H9 (cell line): ENCODE measurements around the gene FLNA. TPM values are rescaled to one million over a fixed set of nuclear protein-coding genes. Genes with fewer than 3 reads are reported as not detected.

ENCODE experiments used
- DNase-seq: peaks from one replicate; pipeline ENCODE4 v3.0.0-alpha.2; 2017
- H2AFZ ChIP-seq: one replicate; pipeline ENCODE4 v1.6.1; 2013; ENCODE audit warnings: mild to moderate bottlenecking, low read length, control low read depth, moderate library complexity
- H2AK5ac ChIP-seq: 2 replicates; pipeline ENCODE4 v1.6.1; 2013; ENCODE audit warnings: low read length, control low read depth, mixed read lengths; ENCODE audit not compliant: insufficient read length
- H2BK120ac ChIP-seq: one replicate; pipeline ENCODE4 v1.6.1; 2013; ENCODE audit warnings: low read depth, mild to moderate bottlenecking, low read length, control low read depth, inconsistent platforms; ENCODE audit not compliant: poor library complexity, severe bottlenecking
- H2BK12ac ChIP-seq: 2 replicates; pipeline ENCODE4 v1.6.1; 2013; ENCODE audit warnings: low read length, control low read depth, mixed read lengths, low read depth; ENCODE audit not compliant: insufficient read length
- H2BK15ac ChIP-seq: 2 replicates; pipeline ENCODE4 v1.6.1; 2013; ENCODE audit warnings: low read depth, low read length, control low read depth
- H2BK20ac ChIP-seq: one replicate; pipeline ENCODE4 v1.6.1; 2013; ENCODE audit warnings: low read depth, mild to moderate bottlenecking, low read length, control low read depth, inconsistent platforms; ENCODE audit not compliant: poor library complexity, severe bottlenecking
- H2BK5ac ChIP-seq: 2 replicates; pipeline ENCODE4 v1.6.1; 2013; ENCODE audit warnings: low read length, control low read depth, mixed read lengths; ENCODE audit not compliant: insufficient read length
- H3K14ac ChIP-seq: 2 replicates; pipeline ENCODE4 v1.6.1; 2013; ENCODE audit warnings: low read length, control low read depth; ENCODE audit not compliant: insufficient read depth
- H3K18ac ChIP-seq: 2 replicates; pipeline ENCODE4 v1.6.1; 2013; ENCODE audit warnings: low read depth, mild to moderate bottlenecking, mixed read lengths, low read length, control low read depth; ENCODE audit not compliant: insufficient read length
- H3K23ac ChIP-seq: 2 replicates; pipeline ENCODE4 v1.6.1; 2013; ENCODE audit warnings: low read length, control low read depth, mixed read lengths, low read depth; ENCODE audit not compliant: insufficient read length
- H3K23me2 ChIP-seq: 2 replicates; pipeline ENCODE4 v1.6.1; 2013; ENCODE audit warnings: low read depth, mild to moderate bottlenecking, mixed read lengths, low read length, control low read depth; ENCODE audit not compliant: insufficient read length, poor library complexity, severe bottlenecking
- H3K27ac ChIP-seq: 2 replicates; pipeline ENCODE4 v1.5.1; 2013; ENCODE audit warnings: low read length, control low read depth, mixed read lengths, low read depth; ENCODE audit not compliant: insufficient read length
- H3K27me3 ChIP-seq: 2 replicates; pipeline ENCODE4 v1.6.1; 2013; ENCODE audit warnings: low read length, control low read depth, inconsistent platforms; ENCODE audit not compliant: insufficient read depth
- H3K4ac ChIP-seq: 2 replicates; pipeline ENCODE4 v1.6.1; 2013; ENCODE audit warnings: low read depth, mild to moderate bottlenecking, control low read depth, inconsistent platforms, low read length, moderate library complexity
- H3K4me1 ChIP-seq: 2 replicates; pipeline ENCODE4 v1.6.1; 2013; ENCODE audit warnings: low read length, control low read depth, inconsistent platforms; ENCODE audit not compliant: insufficient read depth
- H3K4me2 ChIP-seq: 2 replicates; pipeline ENCODE4 v1.6.1; 2013; ENCODE audit warnings: low read length, control low read depth, mixed read lengths; ENCODE audit not compliant: insufficient read length, insufficient read depth
- H3K56ac ChIP-seq: 2 replicates; pipeline ENCODE4 v1.6.1; 2013; ENCODE audit warnings: low read depth, mild to moderate bottlenecking, mixed read lengths, low read length, control low read depth; ENCODE audit not compliant: insufficient read length
- H3K79me1 ChIP-seq: 2 replicates; pipeline ENCODE4 v1.6.1; 2013; ENCODE audit warnings: low read depth, mild to moderate bottlenecking, moderate library complexity, low read length, control low read depth, inconsistent platforms; ENCODE audit not compliant: insufficient read depth, poor library complexity, severe bottlenecking
- H3K79me2 ChIP-seq: 2 replicates; pipeline ENCODE4 v1.6.1; 2013; ENCODE audit warnings: low read length, control low read depth, inconsistent platforms; ENCODE audit not compliant: insufficient read depth
- H3K9ac ChIP-seq: 2 replicates; pipeline ENCODE4 v1.6.1; 2013; ENCODE audit warnings: low read length, control low read depth, mixed read lengths; ENCODE audit not compliant: insufficient read length; ENCODE audit errors: extremely low read depth
- H3K9me3 ChIP-seq: one replicate; pipeline ENCODE4 v1.6.1; 2013; ENCODE audit warnings: low read depth, low read length, inconsistent platforms; ENCODE audit not compliant: control insufficient read depth
- H3T11ph ChIP-seq: one replicate; pipeline ENCODE4 v1.6.1; 2013; ENCODE audit warnings: mild to moderate bottlenecking, low read length, control low read depth, inconsistent platforms
- H4K20me1 ChIP-seq: one replicate; pipeline ENCODE4 v1.6.1; 2013; ENCODE audit not compliant: control insufficient read depth, insufficient read length, insufficient read depth
- H4K5ac ChIP-seq: 2 replicates; pipeline ENCODE4 v1.6.1; 2013; ENCODE audit warnings: low read depth, mild to moderate bottlenecking, mixed read lengths, low read length, control low read depth; ENCODE audit not compliant: insufficient read length
- H4K8ac ChIP-seq: replicated peaks from 2 replicates; pipeline ENCODE4 v1.6.1; 2013; ENCODE audit warnings: low read length, control low read depth, mixed read lengths, low read depth; ENCODE audit not compliant: insufficient read length
- H4K91ac ChIP-seq: 2 replicates; pipeline ENCODE4 v1.6.1; 2013; ENCODE audit warnings: low read depth, mild to moderate bottlenecking, moderate library complexity, mixed read lengths, low read length, control low read depth; ENCODE audit not compliant: insufficient read length
- H3K27ac Mint-ChIP-seq, 3 experiments: 2 replicates in 2 of 3; 3 replicates in 1 of 3; pipeline ENCODE4 v1.8.0; 2020 to 2021; ENCODE audit warnings: mixed read lengths in 3 of 3, mild to moderate bottlenecking in 1 of 3, moderate library complexity in 1 of 3
- H3K27me3 Mint-ChIP-seq: 2 replicates; pipeline ENCODE4 v1.8.0; 2021; ENCODE audit warnings: low read depth, mild to moderate bottlenecking, moderate library complexity, mixed read lengths
- H3K36me3 Mint-ChIP-seq, 3 experiments: 2 replicates in 2 of 3; 3 replicates in 1 of 3; pipeline ENCODE4 v1.8.0; 2020 to 2021; ENCODE audit warnings: low read depth in 3 of 3, mixed read lengths in 3 of 3; ENCODE audit not compliant: insufficient read depth in 1 of 3
- H3K4me1 Mint-ChIP-seq, 2 experiments: 2 replicates each; pipeline ENCODE4 v1.8.0; 2020; ENCODE audit warnings: mixed read lengths in 2 of 2
- H3K4me3 Mint-ChIP-seq, 2 experiments: 2 replicates in 1 of 2; 3 replicates in 1 of 2; pipeline ENCODE4 v1.8.0; 2020 to 2021; ENCODE audit warnings: mild to moderate bottlenecking in 2 of 2, mixed read lengths in 2 of 2, moderate library complexity in 1 of 2
- H3K9me3 Mint-ChIP-seq, 2 experiments: 2 replicates in 1 of 2; 3 replicates in 1 of 2; pipeline ENCODE4 v1.8.0; 2020; ENCODE audit warnings: mild to moderate bottlenecking in 2 of 2, mixed read lengths in 2 of 2, moderate library complexity in 1 of 2
- WGBS: extraction: QIAGEN DNeasy Blood & Tissue Kit; methylation state at CpG from one replicate; pipeline ENCODE4 v1.1.7; 2013; ENCODE audit warnings: missing lambda C conversion rate, low lambda C conversion rate, mixed read lengths; ENCODE audit not compliant: insufficient read length; ENCODE audit errors: extremely low coverage; 5-methylcytosine and 5-hydroxymethylcytosine counted together
- total RNA-seq: library from RNA; stranded (reverse); gene quantifications from 2 replicates; pipeline ENCODE4 v1.2.1, GENCODE V29; 2021
- TF ChIP-seq, protein P1 (sequence below): fragments of 200-600 bp; sonication (generic); conservative IDR thresholded peaks from 3 replicates; pipeline ENCODE4 v1.8.0; 2021; ENCODE audit warnings: antibody characterized with exemption, mild to moderate bottlenecking

Gene FLNA
- total RNA-seq, 1 experiment from 2014 or later = 957 TPM

DNA sequence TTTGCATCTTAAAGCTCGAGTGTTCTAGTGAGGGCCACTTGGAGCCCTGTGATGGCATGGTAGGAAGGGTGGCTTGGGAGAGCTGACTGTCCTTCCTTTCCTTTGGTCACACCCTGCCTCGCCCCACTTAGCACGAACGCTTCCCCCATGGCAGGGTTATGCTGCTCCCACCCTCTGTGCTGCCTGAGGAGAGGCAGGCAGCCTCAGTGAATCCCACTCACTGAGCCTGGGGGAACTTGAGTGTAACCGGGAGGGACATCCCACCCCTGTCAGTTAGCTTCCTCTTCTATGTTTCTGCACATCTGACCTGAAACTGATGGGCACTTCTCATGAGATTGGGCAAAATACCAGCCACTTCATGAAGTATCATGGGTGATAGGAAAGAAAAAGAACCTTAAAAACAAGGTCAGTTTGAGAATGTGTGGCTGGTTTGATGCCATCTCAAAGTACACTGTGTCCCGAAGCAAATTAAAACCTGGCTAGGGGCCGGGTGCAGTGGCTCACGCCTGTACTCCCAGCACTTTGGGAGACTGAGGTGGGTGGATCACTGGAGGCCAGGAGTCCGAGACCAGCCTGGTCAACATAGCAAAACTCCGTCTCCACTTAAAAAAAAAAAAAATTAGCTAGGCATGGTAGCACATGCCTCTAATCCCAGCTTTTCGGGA, 68.8 kb downstream of the FLNA start:
- Histone ChIP-seq H3K18ac (no peak overlapping the region), H2BK15ac (no peak overlapping the region), H3T11ph (no peak overlapping the region), H3K23ac (no peak overlapping the region), H3K14ac (no peak overlapping the region), H4K8ac (no peak overlapping the region), H2BK120ac (no peak overlapping the region), H2BK20ac (no peak overlapping the region), H3K27ac (no peak overlapping the region), H3K56ac (no peak overlapping the region), H3K4me1 (no peaks in the 10 kb centered on the region), H3K4ac (no peak overlapping the region), H4K91ac (no peak overlapping the region), H2BK5ac (no peak overlapping the region), H3K27me3 (no peaks in the 10 kb centered on the region), H4K5ac (no peak overlapping the region), H3K9me3 (peaks cover 44% of the 10 kb centered on the region), H2BK12ac (no peak overlapping the region), H2AK5ac (no peak overlapping the region), H3K23me2 (no peaks in the 10 kb centered on the region), H3K9ac (no peak overlapping the region), H4K20me1 (no peaks in the 10 kb centered on the region), H3K4me2 (no peak overlapping the region), H3K79me2 (no peaks in the 10 kb centered on the region), H3K79me1 (no peaks in the 10 kb centered on the region), H2AFZ (no peak overlapping the region)
- DNase-seq = no peak
- no peak overlapping the region for H3K27ac Mint-ChIP-seq
- peaks cover 0 to 4% (median 0%) of the 10 kb centered on the region in 3 experiments; a peak in 3 of 7 replicates for H3K36me3 Mint-ChIP-seq
- TF ChIP-seq, protein P1, sequence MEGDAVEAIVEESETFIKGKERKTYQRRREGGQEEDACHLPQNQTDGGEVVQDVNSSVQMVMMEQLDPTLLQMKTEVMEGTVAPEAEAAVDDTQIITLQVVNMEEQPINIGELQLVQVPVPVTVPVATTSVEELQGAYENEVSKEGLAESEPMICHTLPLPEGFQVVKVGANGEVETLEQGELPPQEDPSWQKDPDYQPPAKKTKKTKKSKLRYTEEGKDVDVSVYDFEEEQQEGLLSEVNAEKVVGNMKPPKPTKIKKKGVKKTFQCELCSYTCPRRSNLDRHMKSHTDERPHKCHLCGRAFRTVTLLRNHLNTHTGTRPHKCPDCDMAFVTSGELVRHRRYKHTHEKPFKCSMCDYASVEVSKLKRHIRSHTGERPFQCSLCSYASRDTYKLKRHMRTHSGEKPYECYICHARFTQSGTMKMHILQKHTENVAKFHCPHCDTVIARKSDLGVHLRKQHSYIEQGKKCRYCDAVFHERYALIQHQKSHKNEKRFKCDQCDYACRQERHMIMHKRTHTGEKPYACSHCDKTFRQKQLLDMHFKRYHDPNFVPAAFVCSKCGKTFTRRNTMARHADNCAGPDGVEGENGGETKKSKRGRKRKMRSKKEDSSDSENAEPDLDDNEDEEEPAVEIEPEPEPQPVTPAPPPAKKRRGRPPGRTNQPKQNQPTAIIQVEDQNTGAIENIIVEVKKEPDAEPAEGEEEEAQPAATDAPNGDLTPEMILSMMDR = no peak
- peaks cover 2 to 16% of the 10 kb centered on the region in 2 experiments for H3K4me1 Mint-ChIP-seq
- peaks cover 16% of the 10 kb centered on the region for H3K27me3 Mint-ChIP-seq
- no CpG with 5 or more reads among the region's 11 CpGs for WGBS
- no peak overlapping the region for H3K4me3 Mint-ChIP-seq
- H3K9me3 Mint-ChIP-seq = peaks cover 71 to 76% of the 10 kb centered on the region in 2 experiments
